Glomerular visceral epithelial cell (primary cell): ENCODE measurements around the gene GATA3.

ENCODE experiments used
- DNase-seq: peaks from one replicate; pipeline ENCODE4 v3.0.0-alpha.2; 2016; ENCODE audit errors: extremely low spot score

The GATA3 gene

DNA sequence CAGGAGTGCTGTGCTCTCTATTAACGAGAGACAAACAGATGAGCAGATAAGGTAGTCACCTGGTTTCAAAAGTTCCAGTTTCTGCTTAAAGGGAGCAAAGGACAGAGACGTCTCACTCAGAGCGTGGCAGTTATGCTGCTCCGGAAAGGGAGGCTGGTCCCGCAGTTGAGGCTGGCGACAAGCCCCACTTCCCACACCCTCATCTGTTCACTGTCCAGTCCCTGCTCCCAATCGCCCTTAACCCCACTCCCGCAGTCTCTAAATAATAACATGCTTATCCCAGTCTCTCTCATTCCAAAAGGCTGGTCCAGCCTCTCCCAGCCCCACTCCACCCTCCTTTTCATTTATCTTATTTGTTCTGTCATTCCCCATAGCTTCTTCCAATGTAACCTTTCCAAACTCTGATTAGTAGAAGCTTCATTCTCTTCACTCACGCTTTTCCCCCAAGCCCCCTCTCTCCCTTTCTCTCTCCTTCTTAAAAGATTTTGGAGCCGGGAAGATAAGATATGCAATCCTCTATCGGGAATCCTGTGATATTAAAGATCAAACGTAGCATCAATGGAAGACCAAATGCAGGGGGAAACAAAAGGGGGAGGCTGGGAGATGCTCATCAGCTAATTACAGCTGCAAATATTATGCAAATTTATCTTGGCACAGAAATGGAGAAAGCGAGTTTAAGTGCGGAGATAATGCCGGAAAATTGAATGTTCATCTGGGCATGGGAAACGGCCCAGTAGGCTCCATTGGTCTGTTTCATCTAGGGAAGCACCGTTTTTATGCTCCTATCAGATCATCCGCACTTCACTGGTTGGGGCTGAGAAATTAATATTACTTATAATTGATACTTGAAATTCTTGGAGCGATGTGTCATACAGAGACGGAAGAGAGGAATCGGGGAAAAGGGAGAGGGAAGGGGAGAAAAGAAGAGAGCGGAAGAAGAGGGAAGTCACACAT, 16.3 kb upstream of the GATA3 start:
- DNase-seq: no peak

DNA sequence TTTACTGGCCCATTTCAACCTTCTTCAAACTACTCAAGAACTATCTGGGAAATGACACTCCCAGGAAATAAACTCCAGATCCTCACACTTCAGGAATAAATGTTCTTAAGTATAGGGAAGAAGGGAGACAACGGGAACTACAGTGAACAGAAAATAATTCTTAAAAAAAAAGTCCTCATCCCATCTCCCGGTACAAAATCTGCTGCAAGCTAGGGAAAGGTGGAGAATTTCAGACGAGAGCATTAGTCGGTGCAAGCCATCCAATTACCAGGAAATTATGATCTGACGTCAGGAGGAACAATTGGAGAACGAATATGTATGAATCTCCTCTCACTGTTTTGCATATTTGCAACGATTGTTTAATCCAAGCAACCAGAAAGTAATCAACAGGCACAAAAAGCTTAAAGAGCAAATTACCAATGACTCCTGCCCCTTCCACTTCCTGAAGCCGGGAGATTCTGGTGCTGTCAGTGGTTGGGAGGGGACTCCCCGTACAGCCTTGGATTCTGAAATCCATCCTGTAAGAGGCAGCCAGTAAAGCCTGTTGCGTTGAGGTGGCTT, 15.1 kb upstream of the GATA3 start:
- DNase-seq: no peak

DNA sequence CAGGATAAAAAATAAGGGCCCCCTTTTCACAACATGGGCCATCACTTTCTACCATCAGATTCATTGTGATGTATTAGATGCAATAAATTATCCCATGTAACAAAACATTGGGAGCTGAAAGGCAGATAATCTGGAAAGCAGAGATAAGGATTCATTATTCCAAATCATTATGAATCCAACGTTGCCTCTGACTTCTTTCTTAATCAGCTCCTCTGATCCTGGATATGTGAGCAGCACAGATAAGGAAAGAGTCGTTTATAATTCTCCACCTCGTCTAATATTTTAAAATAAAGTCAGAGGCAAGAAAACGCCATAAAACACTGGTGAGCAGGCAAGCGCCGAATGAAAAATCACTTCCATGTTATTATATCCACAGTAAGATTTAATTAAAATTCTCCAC, 13.8 kb upstream of the GATA3 start:
- no peak for DNase-seq

DNA sequence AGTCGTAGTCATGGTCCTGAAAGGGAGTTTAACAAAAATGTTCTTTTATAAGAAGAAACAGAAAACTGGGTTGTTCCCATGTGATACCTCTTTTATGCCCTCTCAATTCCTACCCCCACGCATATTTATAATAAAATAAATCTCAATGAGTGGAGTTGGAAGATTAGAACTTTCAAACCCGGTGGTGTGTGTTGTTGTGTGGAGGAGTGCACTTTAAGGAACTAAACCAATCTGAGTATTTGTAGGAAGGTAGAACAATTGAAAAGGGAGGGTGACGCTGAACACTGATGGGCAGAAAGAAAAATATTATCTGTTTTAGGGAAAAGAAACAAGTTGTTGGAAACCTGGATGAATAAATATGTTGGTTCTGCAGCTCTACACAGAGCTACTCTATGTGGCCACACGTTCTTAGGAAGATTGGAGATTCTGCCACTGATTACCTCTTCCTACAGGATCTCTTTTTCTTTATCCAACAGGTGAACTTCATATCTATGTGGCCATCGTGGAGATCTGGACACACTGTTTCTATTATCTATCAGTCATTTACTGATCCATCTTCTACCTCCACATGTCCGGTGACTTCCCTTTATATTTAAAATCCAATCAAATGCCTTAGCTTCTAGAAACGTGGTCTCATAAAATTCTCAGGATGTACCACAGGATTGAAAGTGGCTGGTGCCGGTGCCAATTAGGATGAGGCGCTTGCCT, 13.1 kb upstream of the GATA3 start:
- DNase-seq: no peak

DNA sequence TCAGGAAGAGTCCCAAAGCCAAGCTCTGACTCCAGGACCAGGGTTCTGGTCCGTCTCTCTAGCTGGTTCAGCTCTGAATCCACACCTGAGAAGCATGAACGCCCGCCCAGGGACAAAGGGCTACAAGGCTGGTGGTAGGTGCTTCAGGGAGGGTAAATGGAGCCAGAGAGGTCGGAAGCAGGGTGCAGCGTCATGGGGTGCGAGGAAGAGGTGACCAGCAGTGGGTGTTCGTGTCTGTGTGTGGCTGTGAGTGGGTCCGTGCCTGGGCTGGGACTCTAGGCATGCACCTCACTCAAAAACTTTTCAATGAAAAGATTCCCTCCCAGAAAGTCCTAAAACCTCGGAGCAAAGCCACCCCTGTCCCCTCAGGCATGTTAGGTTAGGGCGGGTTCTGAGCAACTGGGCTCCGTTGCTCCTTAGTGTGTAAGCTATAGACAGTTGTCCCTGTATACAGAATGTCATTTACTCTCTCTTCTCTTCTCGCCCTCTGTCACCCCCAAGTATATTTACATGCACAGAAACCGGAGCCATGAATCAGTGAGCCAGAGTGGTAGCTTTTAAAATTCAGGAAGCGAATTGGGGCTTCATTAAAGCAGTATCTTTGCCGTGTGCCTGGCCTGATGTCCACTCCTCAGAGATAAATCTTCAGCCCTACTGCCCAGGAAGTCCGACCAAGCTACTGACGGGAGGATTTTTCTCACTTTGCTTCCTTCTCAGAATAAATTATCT, 12.3 kb upstream of the GATA3 start:
- no peak for DNase-seq

DNA sequence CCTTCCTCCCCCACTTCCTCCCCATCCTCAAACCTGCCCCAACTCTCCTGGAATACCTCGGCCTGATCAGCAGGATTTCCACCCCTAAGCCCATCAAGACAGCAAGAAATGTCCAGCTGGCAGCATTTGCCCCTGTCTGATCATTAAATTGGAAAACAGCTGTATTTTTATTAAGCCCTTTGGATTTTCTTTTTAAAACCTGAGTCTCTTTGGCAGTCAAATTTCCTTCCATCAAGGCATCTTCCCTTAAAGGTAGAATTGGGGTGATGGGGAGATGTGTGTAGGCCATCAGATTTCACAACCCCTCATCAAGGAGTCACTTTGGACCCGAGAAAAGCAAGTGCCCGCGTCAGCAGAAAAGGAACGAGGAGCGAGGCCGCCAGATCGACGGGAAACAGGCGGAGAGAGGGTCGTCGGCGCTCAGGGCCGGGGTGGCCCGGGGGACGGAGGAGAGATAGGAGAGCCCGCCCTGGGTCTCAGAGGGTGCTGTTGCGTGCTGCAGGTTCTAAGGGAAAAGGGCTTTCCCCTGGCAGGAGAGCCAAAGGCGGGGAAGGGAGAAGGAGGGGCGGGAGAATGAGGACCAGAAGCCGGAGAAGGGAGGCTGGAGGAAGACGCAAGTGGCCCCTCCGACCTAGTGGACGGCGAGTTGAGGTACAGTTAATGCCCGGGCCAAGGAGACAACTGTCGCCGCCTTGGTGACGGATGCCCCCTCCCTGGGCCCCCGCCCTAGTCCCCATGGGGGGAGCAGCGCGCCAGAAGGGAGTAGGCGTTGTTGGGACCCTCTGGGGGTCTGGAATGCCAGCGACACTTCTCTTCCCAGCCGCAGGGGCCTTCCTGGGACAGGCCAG, 11.5 kb upstream of the GATA3 start:
- no peak for DNase-seq

DNA sequence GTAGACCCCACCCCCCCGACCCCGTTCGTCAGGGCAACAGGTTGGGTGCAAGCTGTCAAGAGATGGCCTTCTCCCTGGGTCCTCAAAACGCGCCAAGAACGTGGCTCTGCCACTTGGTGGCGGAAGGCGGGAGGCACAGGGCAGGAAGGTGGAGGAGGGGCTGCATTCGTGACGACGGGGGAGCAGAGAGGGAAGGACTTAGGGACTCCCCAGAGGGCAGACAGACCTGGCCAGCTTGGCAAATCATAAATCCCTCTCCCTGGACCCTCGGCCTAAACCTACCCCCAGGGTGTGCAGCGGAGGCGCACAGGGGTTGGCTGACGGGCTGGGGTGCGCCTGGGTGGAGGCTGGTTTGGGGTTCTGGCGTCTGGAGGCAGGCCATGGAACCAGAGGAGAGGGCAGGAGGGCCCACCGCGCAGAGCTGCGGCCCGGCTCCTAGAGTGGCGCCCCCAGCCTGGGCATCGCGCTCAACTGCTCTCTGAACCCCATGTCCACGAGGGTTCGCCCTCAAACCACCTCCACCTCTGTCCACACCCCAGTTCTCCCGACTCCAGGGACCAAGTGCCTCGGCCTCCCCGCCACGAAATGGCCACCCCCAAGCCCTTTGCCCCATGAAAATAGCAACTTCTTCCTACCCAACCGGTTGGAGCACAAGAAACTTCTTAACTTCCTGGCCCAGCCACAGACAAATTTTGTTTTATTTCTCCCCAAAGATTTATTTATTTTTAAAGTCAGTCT, 10.8 kb upstream of the GATA3 start:
- no peak for DNase-seq

DNA sequence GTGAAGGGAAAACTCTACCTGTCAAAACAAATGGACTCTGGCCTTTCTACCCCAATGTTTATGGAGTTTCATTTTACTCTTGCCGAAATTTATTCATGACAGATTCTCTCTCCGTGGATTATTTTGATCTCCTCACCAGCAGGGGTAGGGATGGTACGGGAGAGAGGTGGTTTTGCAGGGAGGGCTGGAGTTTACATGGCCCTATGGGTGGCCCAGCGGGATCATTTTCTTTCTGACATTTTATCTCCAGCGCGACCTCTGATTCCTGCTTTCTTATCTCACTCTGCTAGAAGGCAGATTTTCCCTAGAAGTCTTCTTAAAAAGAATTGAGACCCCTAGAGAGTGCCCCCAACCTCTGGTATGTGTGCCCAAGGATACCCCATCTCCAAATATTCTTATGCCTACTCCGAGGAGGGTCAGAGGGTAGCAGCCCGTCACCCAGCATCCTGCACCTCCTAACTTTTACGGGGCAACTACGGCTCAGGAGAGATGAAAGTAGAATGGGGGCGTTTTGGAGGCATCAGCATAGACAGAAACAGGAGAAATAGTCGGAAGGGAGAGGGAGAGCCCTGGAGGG, 10.1 kb upstream of the GATA3 start:
- no peak for DNase-seq

DNA sequence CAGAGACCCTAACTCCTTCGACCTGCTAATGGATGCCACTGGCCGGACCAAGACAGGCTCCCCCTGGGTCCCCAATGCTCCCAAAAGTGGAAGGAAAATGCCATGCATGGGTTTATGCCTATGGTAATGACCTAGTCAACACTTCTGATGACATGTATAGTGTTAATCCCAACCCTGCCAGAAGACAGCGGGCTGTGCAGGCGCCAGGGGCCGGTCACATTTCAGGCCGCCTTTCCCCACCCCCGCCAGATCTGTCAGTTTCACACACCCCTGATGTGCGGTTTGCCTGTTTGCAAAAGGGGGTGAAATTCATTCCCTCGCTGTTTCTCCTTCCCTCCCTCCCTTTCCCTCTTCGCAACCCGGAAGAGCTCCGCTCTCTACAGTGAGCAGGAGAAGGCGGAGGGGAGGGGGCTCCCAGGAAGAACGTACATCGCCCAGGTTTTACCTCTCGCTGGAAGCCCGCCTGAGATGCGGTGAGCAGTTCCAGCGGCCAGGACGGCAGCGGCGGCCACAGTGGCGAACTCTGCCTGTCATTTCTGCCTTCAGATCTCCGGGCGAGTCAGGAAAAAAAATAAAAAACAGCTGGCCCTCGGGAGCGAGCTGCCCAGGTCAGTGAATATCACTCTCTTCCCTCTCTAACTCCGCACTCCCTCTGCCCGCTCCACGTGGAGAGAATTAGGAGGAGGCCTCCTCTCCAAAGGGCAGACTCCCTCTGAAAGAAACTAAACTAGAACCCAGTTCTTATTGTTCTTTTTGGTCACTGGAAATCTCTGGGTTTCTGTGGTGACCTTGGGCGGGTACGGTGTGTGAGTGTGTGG, 9.4 kb upstream of the GATA3 start:
- DNase-seq: no peak

DNA sequence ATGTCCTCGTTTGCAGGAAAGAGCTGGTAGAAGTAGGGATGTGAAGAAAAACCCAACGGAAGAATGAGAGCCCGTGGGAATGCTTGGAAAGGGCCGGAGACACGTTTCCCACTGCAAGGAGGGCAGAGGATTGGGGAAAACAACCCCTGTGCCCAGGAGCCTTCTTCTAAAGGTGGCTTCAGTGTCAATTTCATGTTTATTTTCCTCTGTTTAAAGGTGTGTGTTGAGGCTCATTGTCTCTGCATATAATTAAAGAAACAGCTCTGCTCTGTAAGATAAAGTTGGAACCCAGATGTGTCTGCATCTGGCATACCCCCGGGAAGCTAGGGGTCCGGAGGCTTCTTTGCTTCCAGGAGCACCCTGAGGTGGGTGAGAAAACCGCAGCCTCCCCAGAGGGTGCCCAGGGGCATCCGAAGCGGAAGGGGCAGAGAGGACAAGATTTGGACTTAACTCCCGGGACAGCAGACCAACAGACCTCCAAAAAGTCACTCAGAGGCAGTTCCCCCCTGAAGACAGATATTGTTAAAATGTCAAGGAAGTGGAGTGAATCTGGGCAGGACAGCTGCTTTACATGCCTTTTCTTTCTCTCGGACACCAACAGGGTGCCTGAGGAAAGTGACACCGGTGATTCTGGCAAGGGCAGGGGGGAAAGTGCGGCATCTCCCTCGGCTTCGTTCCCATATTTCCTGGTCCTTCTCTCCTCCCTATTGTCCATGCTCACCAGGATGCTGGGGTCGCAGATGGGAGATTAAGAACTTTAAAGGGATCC, 8.6 kb upstream of the GATA3 start:
- no peak for DNase-seq

DNA sequence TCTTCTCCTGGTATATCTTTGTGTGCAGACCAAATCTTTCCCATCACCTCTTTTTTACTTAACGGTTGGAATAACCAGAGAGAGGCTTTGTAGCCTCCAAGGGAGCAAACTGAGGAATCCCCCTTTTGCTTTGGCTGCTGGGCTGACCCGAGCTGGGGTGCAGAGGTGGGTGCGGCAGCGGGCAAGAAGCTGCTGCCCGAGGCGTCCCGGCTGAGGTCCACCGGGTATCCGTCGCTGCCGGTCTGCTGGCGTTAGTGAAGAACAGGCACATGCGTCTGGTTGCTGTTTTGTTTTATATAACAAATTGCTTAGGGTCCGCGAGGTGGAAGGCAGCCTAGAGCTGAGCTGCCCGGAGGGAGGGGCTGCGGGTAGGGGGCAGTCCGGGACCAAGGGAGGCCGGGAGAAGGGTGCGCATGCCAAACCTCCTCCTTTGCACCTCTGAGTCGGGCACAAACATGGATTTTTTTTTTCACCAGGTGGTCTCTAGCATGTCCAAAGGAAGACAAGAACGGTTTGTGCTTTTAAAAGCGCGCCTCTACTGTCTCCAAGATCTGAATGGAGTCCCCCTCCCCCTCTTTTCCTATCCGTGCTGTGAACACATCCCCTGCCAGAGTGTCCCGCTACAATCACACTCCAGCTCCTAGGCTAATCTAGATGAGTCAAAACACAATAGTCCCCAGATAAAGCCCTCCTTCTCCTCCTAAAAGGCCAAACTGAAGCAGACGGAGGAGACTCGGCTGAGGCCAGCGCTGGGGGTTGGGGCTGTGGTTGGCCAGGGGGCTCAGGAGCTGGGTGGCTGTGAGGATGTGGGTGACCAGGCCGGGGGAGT, 6.8 kb upstream of the GATA3 start:
- DNase-seq: no peak

DNA sequence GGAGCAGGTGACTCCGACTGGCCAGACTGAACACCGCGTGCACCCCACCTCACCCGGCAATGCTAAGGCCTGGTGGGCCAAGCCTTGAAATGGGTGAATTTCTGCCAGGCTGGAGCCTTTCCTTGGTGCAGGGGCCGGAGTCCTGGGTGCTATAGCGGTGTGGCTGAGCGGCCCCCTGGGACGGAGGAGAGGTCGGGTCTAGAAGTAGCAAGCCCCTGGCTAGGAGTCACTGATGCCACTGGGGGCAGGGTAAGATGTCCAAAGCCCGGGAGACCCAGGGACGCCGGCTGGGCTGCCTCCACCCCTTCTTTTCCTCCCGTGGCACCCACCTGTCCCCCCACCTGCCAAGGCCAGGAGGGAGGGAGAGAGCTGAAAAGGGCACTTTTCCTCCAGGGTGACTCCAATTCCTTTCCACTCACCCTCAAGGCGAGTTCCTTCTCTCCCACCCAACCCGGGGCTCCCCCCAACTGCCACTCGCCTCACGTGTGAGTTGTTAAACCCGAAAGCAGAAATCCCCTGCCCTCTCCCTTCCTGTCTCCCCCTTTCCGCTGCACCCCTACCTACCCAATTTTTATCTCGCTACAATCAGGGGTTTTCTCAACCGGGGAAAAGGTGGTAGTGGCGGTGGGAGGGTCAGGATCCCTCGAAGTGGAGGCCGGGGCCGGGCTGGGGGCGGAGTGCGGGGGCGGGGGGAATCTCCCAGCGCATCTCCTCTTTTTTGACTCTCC, 6.0 kb upstream of the GATA3 start:
- no peak for DNase-seq

DNA sequence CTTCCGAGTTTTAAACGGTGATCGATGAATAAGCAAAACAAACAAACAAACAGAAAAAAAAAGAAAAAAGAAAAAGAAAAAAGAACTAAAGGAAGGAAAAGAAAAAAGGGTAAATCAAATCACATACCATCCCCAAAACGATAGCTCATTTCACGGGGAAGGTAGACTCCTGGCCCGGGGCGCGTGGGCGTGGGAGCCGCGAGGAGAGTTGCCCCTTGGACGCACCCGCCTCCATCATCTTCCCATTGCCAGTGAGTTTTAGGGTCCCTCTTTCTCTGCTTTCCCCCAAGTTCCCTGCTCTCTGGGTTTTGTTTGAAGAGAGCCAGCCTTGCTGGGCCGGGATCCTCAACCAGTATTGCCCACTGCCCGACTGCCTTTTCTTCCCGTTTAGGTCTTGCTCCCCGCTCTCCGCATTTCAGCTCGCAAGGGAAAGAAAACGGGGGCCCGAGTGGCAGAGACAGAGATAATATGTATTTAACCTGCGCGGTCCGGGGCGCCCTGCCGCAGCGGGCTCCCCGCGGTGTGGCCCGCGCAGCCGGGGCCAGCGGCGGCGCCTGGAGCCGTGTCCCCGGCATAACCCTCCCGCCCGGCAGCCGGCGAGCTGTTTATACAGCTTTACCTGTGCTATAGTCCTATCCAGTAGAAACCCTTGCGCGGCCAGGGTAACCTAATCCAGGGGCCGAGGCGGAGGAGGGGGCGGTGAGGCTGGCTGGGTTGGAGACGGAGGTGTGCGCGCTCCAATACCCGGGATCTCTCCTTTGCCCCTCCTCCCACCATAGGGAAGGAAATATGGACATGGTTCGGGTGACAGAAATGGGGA, 5.2 kb upstream of the GATA3 start:
- DNase-seq: no peak

DNA sequence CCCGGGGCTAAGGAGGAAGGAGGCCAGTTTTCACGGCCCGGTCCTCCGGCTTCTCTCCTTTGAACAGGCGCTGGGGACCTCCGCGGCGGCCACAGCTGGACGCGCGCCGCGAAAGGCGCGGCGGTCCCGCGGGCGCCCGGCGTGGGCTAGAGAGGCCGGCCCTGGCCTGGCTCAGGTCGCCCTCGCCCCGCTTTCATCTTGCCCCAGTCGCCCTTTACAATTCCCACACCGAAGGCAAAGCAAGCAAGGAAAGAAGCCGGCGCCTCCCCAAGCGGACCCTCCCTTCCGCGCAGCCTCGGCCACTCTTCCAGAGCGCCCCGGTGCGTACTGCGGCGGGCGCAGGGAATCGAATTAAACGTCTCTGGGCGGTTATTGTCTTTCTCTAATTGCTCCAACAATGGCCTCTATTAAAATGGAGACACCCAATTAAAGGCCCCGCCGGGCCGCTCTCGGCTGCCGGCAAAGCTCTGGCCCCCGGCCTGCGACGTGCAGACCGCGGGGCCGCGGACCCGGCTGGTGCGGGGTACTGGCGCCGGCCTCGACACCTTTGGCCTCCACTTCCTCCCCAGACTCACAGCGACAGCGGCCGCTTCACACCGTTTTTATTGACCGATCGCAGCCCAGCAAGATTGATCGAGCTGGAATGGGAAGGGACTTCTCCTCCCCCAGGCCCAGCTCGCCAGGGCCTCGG, 4.5 kb upstream of the GATA3 start:
- DNase-seq: no peak

DNA sequence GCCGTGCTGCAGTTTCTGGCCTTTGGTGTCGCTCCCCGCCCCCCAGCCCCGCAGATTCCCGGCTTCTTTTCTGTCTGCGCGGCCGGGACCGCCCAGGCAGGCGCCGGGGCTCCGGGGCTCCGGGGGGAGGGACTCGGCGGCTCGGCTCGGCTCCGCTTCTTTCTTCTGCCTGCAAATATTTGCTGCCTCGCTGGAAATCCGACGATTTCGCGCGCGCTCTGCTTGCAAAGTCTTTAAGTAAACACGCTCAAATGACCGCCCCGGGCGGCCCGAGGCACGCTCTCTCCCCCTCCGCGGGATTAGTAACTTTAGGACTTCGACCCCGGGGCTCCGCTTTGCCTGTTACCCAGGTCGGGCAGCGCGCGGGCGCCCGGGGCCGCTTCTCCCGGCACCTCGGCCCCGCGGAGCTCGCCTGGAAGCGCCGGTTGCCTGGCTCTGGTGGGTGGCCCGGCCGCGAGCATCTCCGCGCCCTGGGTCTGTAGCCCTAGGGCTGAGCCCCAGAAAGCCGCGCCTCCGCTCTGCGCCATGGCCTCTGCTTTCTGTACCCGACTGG, 3.9 kb upstream of the GATA3 start:
- no peak for DNase-seq
